Measurements from ENCODE around the gene OLIG1. TPM values are rescaled to one million over a fixed set of nuclear protein-coding genes. Genes with fewer than 3 reads are reported as not detected.

OLIG1 gene
- total and polyA plus RNA-seq, 10 of the 15 experiments (the other 5 are each of a cell fraction or from before 2014, with no cell fraction given): not detected

- in situ Hi-C loops (cut with MboI) (no loop called here), intact Hi-C loops (cut with micrococcal nuclease; ENCODE audit: unreplicated experiment) (no loop called here)
- H3K9ac ChIP-seq (ENCODE audit: control insufficient read depth, insufficient read depth, low read length): no peak overlapping the region
- no peak for ATAC-seq
- no peaks in the 10 kb centered on the region for H3K9me3 ChIP-seq (replicated peaks; ENCODE audit: control insufficient read depth, insufficient read depth, low read length)
- H3K27me3 ChIP-seq (replicated peaks in 1 of 2; ENCODE audit: control insufficient read depth in 2 of 2, insufficient read depth in 2 of 2, low read length in 1 of 2): peaks cover 11 to 17% of the 10 kb centered on the region in 2 experiments
- no peaks in the 10 kb centered on the region for H4K20me1 ChIP-seq (ENCODE audit: control insufficient read depth, insufficient read depth)
- SMC1A ChIA-PET (ENCODE audit: uncharacterized antibody, unreplicated experiment): no interaction called here
- FAIRE-seq: no peak
- WGBS (ENCODE audit: insufficient coverage, insufficient replicate concordance, low lambda C conversion rate, missing lambda C conversion rate): 47% methylated on average over 4 of the region's 4 CpGs
- CTCF ChIA-PET: no interaction called here
- POLR2A ChIA-PET: no interaction called here
- no peaks in the 10 kb centered on the region; a peak in 1 of 4 replicates for H3K36me3 ChIP-seq (ENCODE audit: control insufficient read depth in 2 of 2, insufficient read depth in 2 of 2, low read length in 1 of 2)
- H2AFZ ChIP-seq (ENCODE audit: control insufficient read depth, low read depth, low read length): no peak overlapping the region
- H3K4me2 ChIP-seq (ENCODE audit: control insufficient read depth, insufficient read depth): no peak overlapping the region
- RAD21 ChIA-PET (ENCODE audit: unreplicated experiment): no interaction called here
- H3K4me1 ChIP-seq (ENCODE audit: control insufficient read depth, insufficient read depth, low read length): no peaks in the 10 kb centered on the region
- DNase-seq (ENCODE audit: low read depth, low spot score): no peak
- no peak overlapping the region for H3K27ac ChIP-seq (ENCODE audit: control insufficient read depth, insufficient read depth)
- BruUV-seq (replicated peaks): no TSS peak
- H3K79me2 ChIP-seq (ENCODE audit: control insufficient read depth, insufficient read depth, low read length): no peaks in the 10 kb centered on the region
- no peak overlapping the region for H3K4me3 ChIP-seq
- TF ChIP-seq NR2F1 (conservative IDR thresholded peaks at IDR 0.05): no peak
- no peak for TF ChIP-seq ZNF687 (IDR thresholded peaks at IDR 0.05)
- TF ChIP-seq RELA (IDR thresholded peaks at IDR 0.05; ENCODE audit: borderline replicate concordance, partially characterized antibody): no peak
- no peak for TF ChIP-seq ESRRA (IDR thresholded peaks at IDR 0.05; ENCODE audit: low read length)
- TF ChIP-seq ZBTB4 (CRISPR knock-in tag; IDR thresholded peaks at IDR 0.05): no peak
- TF ChIP-seq HDAC6 (IDR thresholded peaks at IDR 0.05; ENCODE audit: unreplicated experiment): no peak
- TF ChIP-seq ZNF592 (IDR thresholded peaks at IDR 0.05): no peak
- TF ChIP-seq STAT1 (conservative IDR thresholded peaks at IDR 0.05): no peak
- TF ChIP-seq SUPT20H (IDR thresholded peaks at IDR 0.05; ENCODE audit: borderline replicate concordance, control insufficient read depth, low read depth, low read length): no peak
- TF ChIP-seq ZNF274 (IDR thresholded peaks at IDR 0.05; ENCODE audit: insufficient read depth, insufficient read length): no peak
- TF ChIP-seq NR2C1 (IDR thresholded peaks at IDR 0.05): no peak
- no peak for TF ChIP-seq ZNF384 (IDR thresholded peaks at IDR 0.05; ENCODE audit: borderline replicate concordance, low read depth, low read length)
Measured at GRCh38 chr21:33108228-33108627, 38.3 kb downstream of the OLIG1 start.
